GM18951 (cell line): ENCODE measurements around the gene GPRIN1.

Experiments
- POLR2A ChIP-seq: IDR thresholded peaks from 4 replicates; pipeline ENCODE4 v1.6.1; 2011; ENCODE audit warnings: mild to moderate bottlenecking; ENCODE audit not compliant: insufficient read length, insufficient read depth; ENCODE audit errors: extremely low read depth
- in situ Hi-C: fragments of 300-500 bp; cut with MboI; formaldehyde crosslinking; loops from one replicate; pipeline ENCODE4 v1.12.0; 2022; ENCODE audit warnings: low sequenced_read_pairs, mixed read lengths, inconsistent platforms; ENCODE audit not compliant: unreplicated experiment

Gene GPRIN1

DNA sequence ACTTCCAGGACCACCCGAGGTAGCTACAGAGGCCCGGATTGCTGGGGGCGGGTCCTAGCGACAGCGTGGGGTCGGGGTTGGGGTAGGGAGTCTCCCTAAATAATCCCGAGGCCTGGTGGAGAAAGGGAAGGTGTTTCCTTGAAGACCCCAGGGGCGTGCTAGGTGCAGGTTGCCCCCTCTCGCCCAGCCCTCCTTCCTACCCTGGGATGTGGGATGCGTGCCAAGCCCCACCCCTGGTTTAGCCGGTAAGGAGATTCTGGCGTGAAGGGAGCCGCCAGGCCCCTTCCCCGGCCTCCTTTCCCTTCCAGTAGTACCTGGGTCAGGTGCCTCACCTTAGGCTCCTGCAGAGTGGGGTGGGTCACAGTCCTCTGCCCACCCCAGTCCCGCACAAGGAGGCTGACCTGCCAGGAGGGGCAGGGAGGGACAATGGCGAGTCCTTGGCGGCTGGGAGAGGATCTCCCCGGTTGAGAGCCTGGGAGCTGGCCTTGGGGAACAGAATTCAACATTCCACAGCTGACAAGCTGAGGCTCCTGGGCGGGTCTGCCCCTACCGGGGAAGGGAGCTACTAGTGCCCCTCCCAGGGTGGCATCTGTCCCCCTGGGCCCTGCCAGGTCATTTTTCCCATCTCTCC lies 38.0 kb upstream of the GPRIN1 start:
- in situ Hi-C loops: no loop called here

GRCh38 chr5:176647030-176647842 lies 37.3 kb upstream of the GPRIN1 start, which contains the start of gene TSPAN17:
TSS of gene TSPAN17 (plus strand) at chr5:176647484. CDS start at chr5:176647616, 132 bp downstream.
- TF ChIP-seq POLR2A: peak; percentile 98
- in situ Hi-C loops: no loop called here

More for the DNA sequence above, 38.0 kb upstream of the GPRIN1 start:
- TF ChIP-seq POLR2A: no peak

- TF ChIP-seq POLR2A: no peak
- in situ Hi-C loops: no loop called here
Measured at GRCh38 chr5:176646707-176647029, 36.7 kb upstream of the GPRIN1 start.

DNA sequence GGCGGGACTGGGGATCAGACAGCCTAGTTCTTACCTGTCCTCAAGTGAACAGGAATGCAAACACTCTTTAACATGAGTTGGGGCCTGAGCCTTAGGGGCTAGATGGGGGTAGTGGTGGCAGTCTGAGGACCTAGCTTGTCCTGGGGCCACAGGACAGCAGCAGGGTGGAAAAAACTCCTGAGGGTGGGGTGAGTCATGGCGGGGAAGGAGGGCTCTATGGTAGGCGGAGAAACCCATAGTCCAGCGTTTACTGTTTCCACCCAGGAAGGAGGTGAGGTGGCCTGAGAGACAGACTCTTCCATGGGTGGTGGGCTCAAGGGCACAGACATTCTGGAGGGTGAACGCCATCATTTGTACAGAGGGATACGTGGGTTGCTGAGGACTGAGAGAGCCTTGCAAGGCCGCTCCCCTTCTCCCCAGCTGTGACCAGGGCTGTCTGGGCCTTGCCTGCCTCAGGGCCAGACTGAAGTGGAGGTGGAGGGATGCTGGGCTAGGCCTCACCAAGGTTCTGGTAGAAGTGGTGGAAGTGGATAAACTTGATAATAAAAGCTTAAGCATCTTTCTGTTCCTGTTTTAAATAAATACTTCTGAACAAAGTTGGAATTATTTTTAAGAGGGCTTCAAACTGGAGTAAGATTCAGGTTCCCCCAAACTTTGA lies 36.2 kb upstream of the GPRIN1 start:
- no peak for TF ChIP-seq POLR2A
- in situ Hi-C loops: no loop called here

DNA sequence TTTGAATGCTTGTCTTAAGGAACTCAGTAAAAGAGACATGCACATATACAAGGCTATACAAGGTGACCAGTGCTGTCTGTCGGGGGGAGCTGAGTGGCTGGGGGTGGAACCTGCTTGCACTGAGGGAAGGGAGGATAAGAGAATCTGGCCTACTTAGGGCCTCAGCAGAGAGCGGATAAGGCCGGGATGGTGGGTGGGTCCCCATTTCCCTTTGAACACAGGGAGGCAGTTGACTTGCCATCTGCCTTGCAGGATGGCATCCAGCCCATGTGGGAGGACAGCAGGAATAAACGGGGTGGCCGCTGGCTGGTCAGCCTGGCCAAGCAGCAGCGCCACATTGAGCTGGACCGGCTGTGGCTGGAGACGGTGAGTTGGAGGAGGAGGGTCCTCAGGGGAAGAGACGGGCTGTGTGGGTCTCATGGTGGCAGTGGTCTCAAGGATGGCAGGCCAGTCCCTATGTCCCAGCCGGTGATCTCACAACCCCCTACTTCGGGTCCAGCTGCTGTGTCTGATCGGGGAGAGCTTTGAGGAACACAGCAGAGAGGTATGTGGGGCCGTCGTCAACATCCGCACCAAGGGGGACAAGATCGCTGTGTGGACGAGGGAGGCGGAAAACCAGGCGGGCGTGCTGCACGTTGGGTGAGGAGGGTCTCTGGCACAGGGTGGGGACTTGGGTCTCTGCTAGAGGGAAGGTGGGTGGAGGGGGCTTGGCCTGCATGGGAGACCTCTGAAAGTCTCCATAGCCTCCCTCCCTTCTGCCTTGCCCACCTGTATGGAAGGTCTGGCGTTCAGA lies 35.1 kb upstream of the GPRIN1 start:
- in situ Hi-C loops: no loop called here
- TF ChIP-seq POLR2A: no peak

GRCh38 chr5:176644294-176644693 lies 34.3 kb upstream of the GPRIN1 start:
- in situ Hi-C loops: no loop called here
- no peak for TF ChIP-seq POLR2A

- in situ Hi-C loops: no loop called here
- no peak for TF ChIP-seq POLR2A
Measured at GRCh38 chr5:176643491-176644219, 33.7 kb upstream of the GPRIN1 start.

DNA sequence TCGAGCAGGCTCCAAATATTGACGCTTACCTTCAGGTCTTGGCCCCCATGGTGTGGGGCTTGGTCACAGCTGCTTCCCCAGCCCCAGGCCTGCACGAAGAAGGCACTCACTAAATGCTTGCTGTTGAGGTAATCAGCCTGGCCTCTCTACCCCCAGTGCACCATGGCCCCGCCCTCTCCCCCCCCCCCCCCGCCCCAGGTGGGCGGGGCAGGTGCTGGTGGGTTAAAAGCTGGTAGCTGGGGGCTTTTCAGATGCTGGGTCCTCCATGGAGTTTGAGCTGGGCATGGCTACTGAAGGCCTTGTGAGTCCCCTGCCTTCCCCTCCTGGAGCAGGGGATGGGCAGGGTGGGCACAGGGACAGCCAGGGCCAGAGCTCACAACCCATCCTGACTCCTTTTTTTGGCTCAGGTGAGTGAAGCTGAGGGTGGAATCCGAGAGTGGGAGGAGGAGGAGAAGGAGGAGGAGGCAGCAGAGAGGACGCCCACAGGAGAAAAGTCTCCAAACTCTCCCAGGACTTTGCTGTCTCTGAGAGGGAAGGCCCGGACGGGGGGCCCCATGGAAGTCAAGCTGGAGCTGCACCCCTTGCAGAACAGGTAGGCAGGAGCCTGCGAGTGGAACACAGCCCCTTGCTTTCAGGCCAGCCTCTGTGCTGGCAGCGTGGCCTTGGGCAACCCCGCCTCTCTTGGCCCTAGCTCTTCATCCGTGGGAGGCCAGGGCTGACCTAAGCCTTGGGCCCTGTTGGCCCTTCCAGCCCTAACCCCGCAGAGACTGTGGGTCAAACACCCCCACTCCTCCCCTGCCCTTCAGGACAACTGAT lies 32.9 kb upstream of the GPRIN1 start:
- in situ Hi-C loops: no loop called here
- no peak for TF ChIP-seq POLR2A

GRCh38 chr5:176640616-176641015 lies 30.7 kb upstream of the GPRIN1 start:
- TF ChIP-seq POLR2A: no peak
- in situ Hi-C loops: no loop called here

DNA sequence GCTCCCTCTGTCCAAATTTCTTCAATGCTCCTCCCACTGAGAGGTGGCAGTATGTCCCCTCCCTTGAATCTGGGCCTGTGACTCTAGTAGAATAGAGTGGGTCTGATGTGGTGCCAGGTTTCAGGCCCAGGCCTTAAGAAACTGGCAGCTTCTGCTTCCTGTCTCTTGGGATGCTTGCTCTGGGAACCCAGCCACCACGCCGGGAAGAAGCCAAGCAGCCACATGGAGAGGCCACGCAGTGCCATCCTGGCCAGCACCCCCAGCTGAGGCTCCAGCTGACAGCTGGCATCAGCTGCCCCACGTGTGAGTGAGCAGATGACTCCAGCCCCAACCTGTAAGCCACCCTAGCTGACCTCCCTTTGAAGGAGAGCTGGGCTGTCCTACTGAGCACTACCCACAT lies 30.0 kb upstream of the GPRIN1 start:
- in situ Hi-C loops: no loop called here
- TF ChIP-seq POLR2A: no peak

- in situ Hi-C loops: no loop called here
Measured at GRCh38 chr5:176639208-176639607, 29.3 kb upstream of the GPRIN1 start.

GRCh38 chr5:176638437-176638836 lies 28.5 kb upstream of the GPRIN1 start:
- no peak for TF ChIP-seq POLR2A

More at GRCh38 chr5:176639208-176639607, 29.3 kb upstream of the GPRIN1 start:
- TF ChIP-seq POLR2A: no peak

More at GRCh38 chr5:176638437-176638836, 28.5 kb upstream of the GPRIN1 start:
- in situ Hi-C loops: no loop called here
